HG02885 (cell line): ENCODE data around the gene SEC31B.
A peak's percentile ranks its signal among the peaks of the same experiment; 100 is the strongest.

Source experiments
- ATAC-seq: cut with Tn5 transposase; IDR thresholded peaks from one replicate; pipeline ENCODE4 v1.9.1; 2021; ENCODE audit warnings: mild to moderate bottlenecking; ENCODE audit not compliant: unreplicated experiment, poor library complexity

The SEC31B gene

GRCh38 chr10:100519311-100520051 lies at the start of gene SEC31B:
Gene SEC31B (minus strand): TSS chr10:100519861. CDS start chr10:100516952, 2,909 bp downstream.
- no peak for ATAC-seq

GRCh38 chr10:100568912-100569311 lies 49.3 kb upstream of the SEC31B start:
- no peak for ATAC-seq

GRCh38 chr10:100567826-100568225 lies 48.2 kb upstream of the SEC31B start:
- ATAC-seq, result no peak

- ATAC-seq, result no peak
Measured at GRCh38 chr10:100567249-100567648, 47.6 kb upstream of the SEC31B start.

GRCh38 chr10:100566561-100566960 lies 46.9 kb upstream of the SEC31B start:
- ATAC-seq, result no peak

- no peak for ATAC-seq
Measured at GRCh38 chr10:100565206-100565985, 45.7 kb upstream of the SEC31B start.

GRCh38 chr10:100562008-100562672 lies 42.5 kb upstream of the SEC31B start:
- ATAC-seq, result peak; percentile 81

- no peak for ATAC-seq
Measured at GRCh38 chr10:100561005-100561404, 41.3 kb upstream of the SEC31B start.

- ATAC-seq, result no peak
Measured at GRCh38 chr10:100560248-100560647, 40.6 kb upstream of the SEC31B start.

- ATAC-seq, result no peak
Measured at GRCh38 chr10:100554902-100555301, 35.2 kb upstream of the SEC31B start.

GRCh38 chr10:100553929-100554328 lies 34.3 kb upstream of the SEC31B start:
- ATAC-seq, result no peak

GRCh38 chr10:100551738-100552137 lies 32.1 kb upstream of the SEC31B start:
- ATAC-seq, result no peak

GRCh38 chr10:100551196-100551595 lies 31.5 kb upstream of the SEC31B start:
- no peak for ATAC-seq

GRCh38 chr10:100544950-100545349 lies 25.3 kb upstream of the SEC31B start:
- ATAC-seq, result no peak

GRCh38 chr10:100537475-100537874 lies 17.8 kb upstream of the SEC31B start:
- no peak for ATAC-seq

- ATAC-seq, result peak; percentile 95
Measured at GRCh38 chr10:100535715-100536353, 16.2 kb upstream of the SEC31B start, which contains the start of gene HIF1AN. Gene HIF1AN (plus strand): TSS chr10:100535943. CDS start chr10:100535959, 16 bp downstream.

GRCh38 chr10:100535338-100535714 lies 15.7 kb upstream of the SEC31B start:
- ATAC-seq, result peak; percentile 10

GRCh38 chr10:100534726-100535125 lies 15.1 kb upstream of the SEC31B start:
- ATAC-seq, result no peak

- ATAC-seq, result no peak
Measured at GRCh38 chr10:100531761-100532160, 12.1 kb upstream of the SEC31B start.

- peak; percentile 75 for ATAC-seq
Measured at GRCh38 chr10:100529475-100530298, 10.0 kb upstream of the SEC31B start, which contains the start of gene NDUFB8. Gene NDUFB8 (minus strand): TSS chr10:100529871. CDS start chr10:100529851, 20 bp downstream.
